Measurements from ENCODE around the gene ITGA4.

Gene ITGA4

DNA sequence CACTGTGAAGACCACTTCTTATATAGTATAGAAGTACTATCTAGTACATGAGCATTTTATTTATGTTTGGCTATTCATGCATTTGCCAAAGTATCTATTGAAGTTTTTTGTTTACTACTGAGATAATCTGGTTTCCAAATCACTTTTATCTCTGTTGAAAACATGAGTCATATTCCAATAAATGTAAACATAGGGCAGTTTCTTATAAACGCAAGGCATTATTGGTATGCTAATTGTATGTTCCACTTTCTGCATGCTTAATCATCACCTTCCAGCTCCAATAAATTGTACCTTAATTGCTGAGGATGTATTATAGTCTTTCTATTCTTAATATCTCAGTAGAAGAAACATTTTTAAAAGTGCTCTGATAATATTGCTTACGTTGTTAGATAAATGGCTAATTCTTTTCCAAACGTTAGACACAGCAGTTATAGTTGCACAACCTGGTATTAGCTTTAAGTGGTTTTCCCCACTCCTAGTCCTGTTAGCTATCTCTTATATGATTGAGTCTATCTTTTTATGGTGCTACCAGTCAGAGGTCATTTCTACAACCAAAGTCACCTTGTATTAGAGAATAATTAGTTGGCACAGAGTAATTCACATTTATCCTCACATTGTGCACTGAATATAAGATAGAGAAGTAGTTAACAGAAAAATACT, 17.2 kb downstream of the ITGA4 start:
- H3K4me3 ChIP-seq (ENCODE audit: low read depth, low read length) = no peak overlapping the region
- TF ChIP-seq CTCF (IDR thresholded peaks at IDR 0.05; ENCODE audit: low read depth, low read length) = no peak

DNA sequence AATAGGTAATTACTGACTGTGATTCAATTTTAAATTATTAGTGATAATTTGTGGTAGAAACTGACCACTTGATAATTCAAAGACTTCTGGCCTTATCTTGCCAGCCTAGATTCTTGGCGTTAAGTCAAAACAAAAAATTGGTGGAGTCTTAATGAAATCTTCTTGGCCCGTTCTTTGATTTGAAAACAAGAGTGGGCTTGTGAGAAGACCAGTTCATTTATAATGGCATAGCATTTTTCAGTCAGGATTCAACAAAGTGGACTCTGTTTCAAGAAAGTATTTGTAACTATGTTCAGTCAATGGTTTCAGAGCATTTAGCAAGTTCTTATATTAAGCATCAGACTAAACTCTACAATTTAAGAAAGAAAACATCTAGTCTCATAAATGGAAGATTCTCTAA, 26.0 kb downstream of the ITGA4 start:
- no peak for TF ChIP-seq CTCF (IDR thresholded peaks at IDR 0.05; ENCODE audit: low read depth, low read length)
- H3K4me3 ChIP-seq (ENCODE audit: low read depth, low read length) = no peak overlapping the region

DNA sequence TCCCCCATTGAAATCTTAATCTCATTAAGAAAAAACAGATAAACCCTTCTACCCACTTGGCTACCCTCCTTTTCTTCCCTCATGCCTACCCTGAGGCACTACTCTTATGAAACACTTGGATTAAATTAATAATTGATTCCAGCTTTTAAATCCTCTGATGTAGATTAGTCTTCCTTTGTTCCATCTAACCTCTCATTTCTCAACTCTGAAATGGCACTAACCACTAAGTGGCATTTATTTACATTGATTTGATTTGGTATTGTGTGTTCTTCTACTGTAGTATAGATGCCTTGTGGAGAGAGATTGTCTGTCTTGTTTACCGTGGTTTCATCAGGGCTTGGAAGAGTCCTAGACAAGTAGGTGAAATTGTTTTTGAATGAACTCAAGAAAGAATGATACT, 26.7 kb downstream of the ITGA4 start:
- TF ChIP-seq CTCF (IDR thresholded peaks at IDR 0.05; ENCODE audit: low read depth, low read length) = no peak
- H3K4me3 ChIP-seq (ENCODE audit: low read depth, low read length) = no peak overlapping the region

DNA sequence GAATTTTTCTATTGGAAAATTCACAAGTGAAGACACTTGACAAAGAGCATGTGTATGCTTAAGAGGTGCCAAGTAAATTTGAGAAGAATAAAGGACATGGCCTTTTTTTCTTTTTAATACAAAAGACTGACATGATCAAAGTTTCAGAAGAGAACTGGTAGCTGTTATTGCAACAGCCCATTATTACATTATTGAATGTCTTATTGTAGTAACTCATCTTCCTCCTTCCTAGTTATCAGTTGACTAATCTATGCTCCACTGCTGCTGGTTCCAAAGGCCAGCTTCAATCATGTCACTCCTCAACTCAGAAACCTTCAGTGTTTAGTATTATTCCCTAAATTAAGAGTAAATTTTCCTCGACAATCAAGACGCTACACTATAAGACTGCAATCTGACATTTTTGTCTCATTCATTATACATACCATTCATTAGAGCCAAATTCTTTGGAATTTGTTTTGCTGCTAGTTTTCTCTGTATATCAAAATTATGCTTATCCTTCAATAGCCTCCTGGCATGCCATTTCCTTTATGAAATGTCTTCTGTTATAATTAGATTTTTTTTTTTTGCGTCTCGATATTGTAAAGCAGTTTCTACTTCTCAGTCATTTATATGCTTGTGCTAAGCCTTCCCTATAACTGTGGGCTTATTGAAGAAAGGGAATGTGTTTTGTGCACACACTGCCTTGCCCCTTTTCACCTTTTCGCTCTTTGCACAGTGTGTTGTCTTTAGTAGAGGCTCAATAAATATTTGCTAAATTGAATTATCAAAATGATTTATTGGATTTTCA, 27.9 kb downstream of the ITGA4 start:
- no peak for TF ChIP-seq CTCF (IDR thresholded peaks at IDR 0.05; ENCODE audit: low read depth, low read length)
- no peak overlapping the region for H3K4me3 ChIP-seq (ENCODE audit: low read depth, low read length)

DNA sequence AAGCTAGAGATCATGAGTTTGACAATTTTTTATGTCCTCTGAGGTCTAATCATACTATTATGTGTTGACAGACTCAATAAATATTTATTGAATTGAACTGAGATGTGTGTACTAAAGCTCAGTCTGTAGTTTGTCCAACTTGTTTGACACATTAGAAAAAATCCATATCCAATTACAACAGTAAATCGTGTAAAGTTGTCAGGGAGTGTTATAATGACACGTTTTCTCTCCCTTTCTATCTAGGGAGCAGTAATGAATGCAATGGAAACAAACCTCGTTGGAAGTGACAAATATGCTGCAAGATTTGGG, 28.4 kb downstream of the ITGA4 start:
- TF ChIP-seq CTCF (IDR thresholded peaks at IDR 0.05; ENCODE audit: low read depth, low read length) = no peak
- no peak overlapping the region for H3K4me3 ChIP-seq (ENCODE audit: low read depth, low read length)

DNA sequence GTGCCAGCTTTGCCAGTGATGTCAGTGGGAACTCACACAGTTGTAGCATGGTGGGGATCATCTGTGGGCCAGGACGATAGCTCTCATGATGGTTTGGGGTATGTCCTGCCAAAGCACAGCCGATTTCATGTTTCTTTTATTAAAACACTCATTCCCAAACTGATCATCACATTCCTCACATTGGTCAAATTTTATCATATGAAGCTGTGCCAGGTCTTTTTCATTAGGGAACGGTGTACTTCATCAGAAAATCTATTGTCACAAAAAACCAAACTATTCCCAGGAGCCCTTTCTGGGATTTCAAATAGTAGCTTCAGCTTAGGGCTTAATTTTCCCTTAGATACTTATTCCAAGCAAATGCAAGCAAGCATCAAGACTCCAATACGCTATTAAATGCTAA, 42.0 kb downstream of the ITGA4 start:
- H3K4me3 ChIP-seq (ENCODE audit: low read depth, low read length) = no peak overlapping the region
- no peak for TF ChIP-seq CTCF (IDR thresholded peaks at IDR 0.05; ENCODE audit: low read depth, low read length)

DNA sequence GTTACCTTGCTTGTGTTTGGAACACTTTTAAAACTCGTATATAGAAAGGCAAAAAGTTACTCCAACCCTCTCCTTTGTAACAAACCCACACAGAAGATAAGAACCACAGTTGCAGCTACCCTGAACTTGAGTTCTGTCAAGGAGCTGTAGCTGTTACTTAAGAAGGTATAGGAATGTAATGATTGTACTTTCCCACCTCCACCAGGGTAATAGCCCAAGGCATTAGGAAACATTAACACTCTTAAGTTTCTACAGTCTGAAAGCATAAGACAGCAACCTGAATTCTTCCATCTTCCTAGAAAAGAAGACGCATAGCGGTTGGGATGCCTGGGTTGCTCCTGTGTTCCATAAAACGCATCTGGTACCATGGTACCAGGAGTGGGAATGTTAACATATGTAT, 43.0 kb downstream of the ITGA4 start:
- no peak for TF ChIP-seq CTCF (IDR thresholded peaks at IDR 0.05; ENCODE audit: low read depth, low read length)

More for the DNA sequence above, 43.0 kb downstream of the ITGA4 start:
- no peak overlapping the region for H3K4me3 ChIP-seq (ENCODE audit: low read depth, low read length)
